ENCODE data around the gene RPUSD4. TPM values are rescaled to one million over a fixed set of nuclear protein-coding genes. Genes with fewer than 3 reads are reported as not detected.

The RPUSD4 gene
- total RNA-seq, 4 donors from 2014 or later, result 11.7 to 35.3 (median 23.6) TPM

- DNase-seq, result no peak
- Histone ChIP-seq H3K27ac (no peak overlapping the region), H3K9me3 (no peaks in the 10 kb centered on the region), H3K36me3 (peaks cover 0 to 74% (median 6%) of the 10 kb centered on the region in 3 donors), H3K27me3 (no peaks in the 10 kb centered on the region), H3K4me1 (no peaks in the 10 kb centered on the region), H3K4me3 (no peak overlapping the region)
- TF ChIP-seq, protein P1, sequence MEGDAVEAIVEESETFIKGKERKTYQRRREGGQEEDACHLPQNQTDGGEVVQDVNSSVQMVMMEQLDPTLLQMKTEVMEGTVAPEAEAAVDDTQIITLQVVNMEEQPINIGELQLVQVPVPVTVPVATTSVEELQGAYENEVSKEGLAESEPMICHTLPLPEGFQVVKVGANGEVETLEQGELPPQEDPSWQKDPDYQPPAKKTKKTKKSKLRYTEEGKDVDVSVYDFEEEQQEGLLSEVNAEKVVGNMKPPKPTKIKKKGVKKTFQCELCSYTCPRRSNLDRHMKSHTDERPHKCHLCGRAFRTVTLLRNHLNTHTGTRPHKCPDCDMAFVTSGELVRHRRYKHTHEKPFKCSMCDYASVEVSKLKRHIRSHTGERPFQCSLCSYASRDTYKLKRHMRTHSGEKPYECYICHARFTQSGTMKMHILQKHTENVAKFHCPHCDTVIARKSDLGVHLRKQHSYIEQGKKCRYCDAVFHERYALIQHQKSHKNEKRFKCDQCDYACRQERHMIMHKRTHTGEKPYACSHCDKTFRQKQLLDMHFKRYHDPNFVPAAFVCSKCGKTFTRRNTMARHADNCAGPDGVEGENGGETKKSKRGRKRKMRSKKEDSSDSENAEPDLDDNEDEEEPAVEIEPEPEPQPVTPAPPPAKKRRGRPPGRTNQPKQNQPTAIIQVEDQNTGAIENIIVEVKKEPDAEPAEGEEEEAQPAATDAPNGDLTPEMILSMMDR (IDR thresholded peaks at IDR 0.05), result no peak
- no peak for TF ChIP-seq POLR2A (IDR thresholded peaks at IDR 0.05)
Measured at GRCh38 chr11:126198648-126199047, 12.8 kb downstream of the RPUSD4 start.

DNA sequence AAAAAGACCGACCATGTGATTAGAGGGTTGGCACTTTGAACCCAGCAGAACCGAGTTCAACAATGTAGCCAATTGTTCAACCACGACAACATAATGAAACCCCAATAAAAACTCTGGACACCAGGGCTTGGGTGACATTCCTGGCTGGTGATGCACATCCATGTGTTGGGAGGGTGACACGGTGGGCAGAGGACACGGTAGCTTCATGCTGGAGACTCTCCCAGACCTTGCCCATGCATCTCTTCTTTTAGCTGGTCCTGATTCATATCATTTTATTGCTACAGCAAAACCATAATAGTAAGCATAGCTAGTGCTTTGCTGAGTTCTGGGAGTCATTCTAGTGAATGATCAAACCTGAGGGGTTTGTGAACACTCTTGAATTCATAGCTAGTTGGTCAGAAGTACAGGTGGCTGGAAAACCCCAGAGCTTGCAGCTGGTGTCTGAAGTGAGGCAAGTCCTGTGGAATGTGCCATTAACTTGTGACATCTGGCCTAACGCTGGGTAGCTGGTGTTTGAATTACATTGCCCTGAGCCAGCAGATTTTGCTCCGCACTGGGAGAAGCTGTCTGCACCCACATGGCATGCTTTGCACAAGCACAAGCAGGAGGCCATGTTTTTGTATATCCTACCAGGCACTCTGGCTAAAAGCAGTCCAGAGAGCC is 14.0 kb downstream of the RPUSD4 start:
- peaks cover 0 to 73% (median 6%) of the 10 kb centered on the region in 3 donors for H3K36me3 ChIP-seq
- DNase-seq, result no peak

DNA sequence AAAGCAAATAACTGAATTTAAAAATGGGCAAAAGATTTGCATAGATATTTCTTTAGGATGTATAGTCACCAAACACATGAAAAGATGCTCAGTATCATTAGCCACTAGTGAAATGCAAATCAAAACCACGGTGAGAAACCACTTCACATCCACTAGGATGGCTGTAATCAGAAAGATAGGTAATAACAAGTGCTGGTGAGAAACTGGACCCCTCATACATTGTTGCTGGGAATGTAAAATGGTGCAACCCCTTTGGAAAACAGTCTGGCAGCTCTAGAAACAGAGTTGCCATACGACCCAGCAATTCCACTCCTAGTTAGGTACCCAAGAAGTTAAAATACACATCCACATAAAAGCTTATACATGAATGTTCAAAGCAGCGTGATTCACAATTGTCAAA is 16.3 kb downstream of the RPUSD4 start:
- DNase-seq, result no peak
- Histone ChIP-seq H3K4me3 (no peak overlapping the region), H3K9me3 (no peaks in the 10 kb centered on the region), H3K27ac (no peak overlapping the region), H3K36me3 (peaks cover 0 to 51% (median 0%) of the 10 kb centered on the region in 3 donors), H3K27me3 (no peaks in the 10 kb centered on the region), H3K4me1 (no peaks in the 10 kb centered on the region)
- no peak for TF ChIP-seq POLR2A (IDR thresholded peaks at IDR 0.05)
- TF ChIP-seq, protein P1 (IDR thresholded peaks at IDR 0.05), result no peak

More for the DNA sequence above, 14.0 kb downstream of the RPUSD4 start:
- no peak overlapping the region for H3K27ac ChIP-seq
- H3K4me3 ChIP-seq, result no peak overlapping the region
- H3K4me1 ChIP-seq, result no peaks in the 10 kb centered on the region
- TF ChIP-seq POLR2A (IDR thresholded peaks at IDR 0.05), result no peak
- TF ChIP-seq, protein P1 (IDR thresholded peaks at IDR 0.05), result no peak
- H3K27me3 ChIP-seq, result no peaks in the 10 kb centered on the region
- no peaks in the 10 kb centered on the region for H3K9me3 ChIP-seq

GRCh38 chr11:126194121-126194543 is 17.3 kb downstream of the RPUSD4 start:
- peak in 1 of 3 donors; percentile 72 for DNase-seq
- H3K27ac ChIP-seq, result no peak overlapping the region
- H3K4me3 ChIP-seq, result no peak overlapping the region
- no peaks in the 10 kb centered on the region for H3K4me1 ChIP-seq
- H3K36me3 ChIP-seq, result peaks cover 0 to 43% (median 0%) of the 10 kb centered on the region in 3 donors
- TF ChIP-seq, protein P1 (IDR thresholded peaks at IDR 0.05), result peak in 5 of 6 experiments; percentile 44 to 91 (median 85)
- TF ChIP-seq POLR2A (IDR thresholded peaks at IDR 0.05), result no peak
- no peaks in the 10 kb centered on the region for H3K9me3 ChIP-seq
- H3K27me3 ChIP-seq, result no peaks in the 10 kb centered on the region

- H3K27me3 ChIP-seq, result no peaks in the 10 kb centered on the region
- H3K36me3 ChIP-seq, result peaks cover 0 to 36% (median 0%) of the 10 kb centered on the region in 3 donors
- H3K4me3 ChIP-seq, result no peak overlapping the region
- H3K9me3 ChIP-seq, result no peaks in the 10 kb centered on the region
- no peak for TF ChIP-seq POLR2A (IDR thresholded peaks at IDR 0.05)
- TF ChIP-seq, protein P1 (IDR thresholded peaks at IDR 0.05), result no peak
- no peak overlapping the region for H3K27ac ChIP-seq
- no peak for DNase-seq
- H3K4me1 ChIP-seq, result peaks cover 0 to 4% (median 0%) of the 10 kb centered on the region in 4 donors
Measured at GRCh38 chr11:126193038-126193478, 18.4 kb downstream of the RPUSD4 start.
